WERI-Rb-1 (cell line): ENCODE measurements around the gene SAMD8.

Experiments
- DNase-seq: peaks from one replicate; pipeline ENCODE4 v3.0.0-alpha.2; 2020
- H3K27ac ChIP-seq: fragments of 250-450 bp; sonication (Bioruptor Pico); 2 replicates; pipeline ENCODE4 v1.5.1; 2020; ENCODE audit warnings: mild to moderate bottlenecking, moderate library complexity
- H3K27me3 ChIP-seq: fragments of 250-450 bp; sonication (Bioruptor Pico); 2 replicates; pipeline ENCODE4 v1.5.1; 2021; ENCODE audit warnings: mild to moderate bottlenecking, low read depth, moderate library complexity; ENCODE audit not compliant: insufficient read depth, severe bottlenecking
- H3K36me3 ChIP-seq: fragments of 250-450 bp; sonication (Bioruptor Pico); 2 replicates; pipeline ENCODE4 v1.5.1; 2020; ENCODE audit warnings: mild to moderate bottlenecking, moderate library complexity
- H3K4me3 ChIP-seq: 2 replicates; pipeline ENCODE4 v1.5.1; 2011; ENCODE audit warnings: low read depth, mild to moderate bottlenecking, control low read depth, low read length
- H3K9me3 ChIP-seq: fragments of 250-450 bp; sonication (Bioruptor Pico); 2 replicates; pipeline ENCODE4 v1.5.1; 2021; ENCODE audit warnings: mild to moderate bottlenecking, moderate library complexity; ENCODE audit not compliant: severe bottlenecking
- CTCF ChIP-seq: IDR thresholded peaks from 2 replicates; pipeline ENCODE4 v1.5.1; 2011; ENCODE audit warnings: low read depth, mild to moderate bottlenecking, control low read depth, inconsistent platforms, low read length

SAMD8 gene

GRCh38 chr10:75097666-75098285 lies 13.7 kb upstream of the SAMD8 start:
- TF ChIP-seq CTCF, result peak; percentile 82
- Histone ChIP-seq H3K9me3 (no peaks in the 10 kb centered on the region), H3K27ac (0 out of 2 replicates have a peak overlapping the region, but pooled peaks have one; percentile 6), H3K4me3 (no peak overlapping the region), H3K27me3 (no peaks in the 10 kb centered on the region), H3K36me3 (no peaks in the 10 kb centered on the region)
- peak; percentile 72 for DNase-seq

- Histone ChIP-seq H3K27ac (peak overlapping the region; percentile 12; the same call in 1 of the 2 replicates), H3K4me3 (no peak overlapping the region), H3K27me3 (no peaks in the 10 kb centered on the region), H3K36me3 (no peaks in the 10 kb centered on the region), H3K9me3 (no peaks in the 10 kb centered on the region)
- no peak for TF ChIP-seq CTCF
- DNase-seq, result no peak
Observed at GRCh38 chr10:75098902-75099673, 12.4 kb upstream of the SAMD8 start.

- peak; percentile 86 for DNase-seq
Observed at GRCh38 chr10:75099952-75100763, 11.3 kb upstream of the SAMD8 start.

GRCh38 chr10:75100764-75101291 lies 10.6 kb upstream of the SAMD8 start:
- no peak for TF ChIP-seq CTCF
- Histone ChIP-seq H3K27me3 (no peaks in the 10 kb centered on the region), H3K4me3 (no peak overlapping the region), H3K27ac (peak overlapping the region; percentile 51; the same call in 1 of the 2 replicates), H3K9me3 (no peaks in the 10 kb centered on the region), H3K36me3 (no peaks in the 10 kb centered on the region)
- no peak for DNase-seq

More at GRCh38 chr10:75099952-75100763, 11.3 kb upstream of the SAMD8 start:
- Histone ChIP-seq H3K9me3 (no peaks in the 10 kb centered on the region), H3K4me3 (no peak overlapping the region), H3K36me3 (no peaks in the 10 kb centered on the region), H3K27ac (peak overlapping the region; percentile 51), H3K27me3 (no peaks in the 10 kb centered on the region)
- peak; percentile 97 for TF ChIP-seq CTCF

- Histone ChIP-seq H3K27me3 (no peaks in the 10 kb centered on the region), H3K9me3 (no peaks in the 10 kb centered on the region), H3K36me3 (no peaks in the 10 kb centered on the region), H3K27ac (no peak overlapping the region), H3K4me3 (no peak overlapping the region)
- no peak for TF ChIP-seq CTCF
- no peak for DNase-seq
Observed at GRCh38 chr10:75101416-75102251, 9.8 kb upstream of the SAMD8 start.
